NCI-H345 (cell line): Measurements from ENCODE around the gene TGM2.

ENCODE experiments used
- DNase-seq: peaks from one replicate; lab custom pipeline; 2025; lab: John Stamatoyannopoulos, UW

TGM2 gene

DNA sequence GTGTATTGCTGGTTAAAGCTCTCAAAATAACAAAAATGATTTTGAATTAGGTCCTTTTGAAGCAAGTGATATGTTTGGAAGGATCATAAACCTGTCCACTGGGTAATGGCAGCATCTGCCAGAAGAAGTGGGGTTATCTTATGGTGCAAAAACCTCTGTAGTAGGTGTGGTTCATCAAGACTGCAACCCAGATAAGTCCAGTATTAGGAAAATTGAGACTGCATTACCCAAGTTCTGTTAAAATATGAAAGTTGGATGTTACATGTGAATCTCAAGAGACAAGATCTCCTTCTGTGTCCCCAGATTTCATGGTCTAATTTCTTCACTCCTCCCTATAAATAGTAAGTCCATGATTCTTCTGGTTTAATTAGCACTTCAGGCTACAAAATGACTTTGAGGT, 72.2 kb downstream of the TGM2 start:
- no peak for DNase-seq

- DNase-seq, result no peak
Observed at GRCh38 chr20:38092260-38092857, 72.7 kb downstream of the TGM2 start.

GRCh38 chr20:38091441-38092216, 73.4 kb downstream of the TGM2 start:
- DNase-seq, result no peak

- no peak for DNase-seq
Observed at GRCh38 chr20:38090061-38090460, 75.0 kb downstream of the TGM2 start.

- DNase-seq, result no peak
Observed at GRCh38 chr20:38089500-38089899, 75.6 kb downstream of the TGM2 start.

DNA sequence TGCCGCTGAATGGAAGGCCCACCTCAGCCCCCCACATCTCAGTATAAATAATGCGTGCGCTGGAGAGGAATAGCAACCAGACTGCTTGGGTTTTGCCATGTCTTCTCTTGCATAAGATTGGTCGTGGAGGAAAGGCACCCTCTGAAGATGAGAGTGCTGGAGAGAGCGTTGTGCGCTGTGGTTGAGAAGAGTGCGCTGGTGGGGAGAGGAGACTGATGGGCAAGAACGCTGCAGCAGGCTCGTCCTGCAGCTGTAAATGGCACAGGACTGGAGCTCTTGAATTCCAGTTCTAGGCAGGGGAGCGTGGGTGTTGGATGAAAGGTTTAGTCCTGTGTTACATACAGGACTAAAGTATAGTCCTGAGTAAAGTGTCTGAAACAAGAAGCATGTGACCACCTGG, 80.0 kb downstream of the TGM2 start:
- no peak for DNase-seq

GRCh38 chr20:38084425-38084951, 80.6 kb downstream of the TGM2 start:
- DNase-seq, result no peak

DNA sequence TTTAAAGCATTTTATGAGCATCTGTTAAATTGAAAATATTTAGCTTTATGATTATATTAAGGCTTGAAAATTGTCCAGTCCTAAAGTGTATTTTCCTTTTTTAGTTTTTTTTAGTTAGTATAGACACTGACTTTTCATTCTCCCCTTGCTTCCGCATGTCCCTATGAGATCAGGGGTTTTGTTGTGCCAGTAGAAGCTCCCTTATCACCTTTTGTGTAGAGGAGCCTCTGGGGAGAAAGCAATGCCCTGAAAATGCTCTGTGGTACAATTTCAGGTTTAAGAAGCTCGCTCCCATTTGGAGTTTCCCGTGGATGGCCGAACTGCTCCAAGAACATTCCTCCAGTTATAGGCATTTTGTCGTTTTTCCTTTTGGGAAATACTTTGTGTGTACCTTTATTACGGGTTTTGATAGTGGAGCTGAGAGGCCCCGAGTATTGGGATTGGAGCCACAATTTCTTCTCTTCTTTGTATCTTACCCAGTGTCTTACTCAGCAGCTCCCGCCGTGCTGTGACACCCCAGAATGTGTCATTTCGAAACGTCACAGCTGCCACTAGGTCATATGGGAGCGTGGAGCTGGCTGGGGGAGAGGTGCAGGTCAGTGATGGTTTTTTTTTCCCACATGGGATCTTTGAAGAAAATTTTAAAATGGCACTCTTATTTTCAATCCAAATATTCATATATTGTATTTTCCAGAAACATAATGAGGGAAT, 81.6 kb downstream of the TGM2 start:
- DNase-seq, result no peak

- DNase-seq, result no peak
Observed at GRCh38 chr20:38082894-38083293, 82.2 kb downstream of the TGM2 start.

- no peak for DNase-seq
Observed at GRCh38 chr20:38081575-38081974, 83.5 kb downstream of the TGM2 start.

DNA sequence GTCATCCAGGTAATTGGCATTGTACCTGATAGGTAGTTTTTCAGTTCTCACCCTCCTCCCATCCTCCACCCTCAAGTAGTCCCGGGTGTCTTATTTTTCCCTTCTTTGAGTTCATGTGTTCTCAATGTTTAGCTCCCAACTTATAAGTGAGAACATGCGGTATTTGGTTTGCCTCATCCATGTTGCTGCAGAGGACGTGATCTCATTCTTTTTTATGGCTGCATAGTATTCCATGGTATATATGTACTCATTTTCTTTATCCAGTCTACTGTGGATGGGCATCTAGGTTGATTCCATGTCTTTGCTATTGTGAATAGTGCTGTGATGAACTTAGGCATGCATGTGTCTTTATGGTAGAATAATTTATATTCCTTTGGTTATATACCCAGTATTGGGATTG, 85.7 kb downstream of the TGM2 start:
- no peak for DNase-seq

GRCh38 chr20:38078084-38078483, 87.0 kb downstream of the TGM2 start:
- no peak for DNase-seq
